Measurements from ENCODE around the gene WTIP.

- TF ChIP-seq CTCF (IDR thresholded peaks at IDR 0.05; ENCODE audit: insufficient read depth, low read length, poor library complexity, severe bottlenecking) (no peak), EZH2phosphoT487 (conservative IDR thresholded peaks at IDR 0.05; ENCODE audit: low read length) (no peak)
Measured at GRCh38 chr19:34549833-34550232, 68.3 kb downstream of the WTIP start.

Data from SU-DHL-6 (cell line).